Dermis blood vessel endothelial cell (primary cell): ENCODE data around the gene TPBGL. TPM values are rescaled to one million over a fixed set of nuclear protein-coding genes. Genes with fewer than 3 reads are reported as not detected.

ENCODE experiments used
- total RNA-seq: library from RNA; depleted of rRNA; stranded (reverse); fragments of >200 nt; gene quantifications from 2 replicates; pipeline ENCODE4 v1.2.3, GENCODE V29; 2014

Gene TPBGL
- total RNA-seq, 1 donor from 2014 or later: 0.17 TPM

Other genes starting within 250 kb of the TPBGL start
- gene OR2AT4, start 143.9 kb upstream of the TPBGL start, total RNA-seq: not detected in 2 replicates
- 3.7 and 7.8 TPM in 2 replicates for gene SLCO2B1, start 89.7 kb upstream of the TPBGL start, total RNA-seq
- 223 and 280 TPM in 2 replicates for gene ARRB1, start 110.9 kb downstream of the TPBGL start, total RNA-seq
- 2,018 and 2,797 TPM in 2 replicates for gene RPS3, start 158.7 kb downstream of the TPBGL start, total RNA-seq
- gene KLHL35, start 192.4 kb downstream of the TPBGL start, total RNA-seq: 0.85 and 1.5 TPM in 2 replicates